Testis (tissue), 3 donors: ENCODE results near the gene OSBPL9. TPM values are rescaled to one million over a fixed set of nuclear protein-coding genes. Genes with fewer than 3 reads are reported as not detected.
"Not testable (repeated sequence)": the region's sequence is repeated elsewhere in the genome, so short reads cannot be mapped to it uniquely, and the experiment has no call there.

Source experiments
- DNase-seq: peaks from one replicate; pipeline ENCODE4 v3.0.0-alpha.2; 2019
- H3K27ac ChIP-seq, 2 donors: fragments of 200-600 bp; sonication (generic); one replicate each; pipeline ENCODE4 v1.5.1; 2019
- H3K27me3 ChIP-seq: fragments of 200-600 bp; sonication (generic); one replicate; pipeline ENCODE4 v1.5.1; 2019
- H3K36me3 ChIP-seq: fragments of 200-600 bp; sonication (generic); one replicate; pipeline ENCODE4 v1.5.1; 2017; ENCODE audit warnings: low read depth; ENCODE audit errors: missing control alignments
- H3K4me1 ChIP-seq: fragments of 200-600 bp; sonication (generic); one replicate; pipeline ENCODE4 v1.5.1; 2019
- H3K4me3 ChIP-seq, 2 donors: fragments of 200-600 bp; sonication (generic); one replicate each; pipeline ENCODE4 v1.5.1; 2017 to 2019
- H3K9me3 ChIP-seq: fragments of 200-600 bp; sonication (generic); one replicate; pipeline ENCODE4 v1.5.1; 2017
- CTCF ChIP-seq, 3 experiments: fragments of 450-650 bp in 2 of 3; fragments of 200-600 bp in 1 of 3; sonication (generic) in 1 of 3; IDR thresholded peaks; one replicate each; pipeline ENCODE4 v1.5.1; 2016 to 2019; ENCODE audit warnings: antibody characterized with exemption in 3 of 3, mild to moderate bottlenecking in 2 of 3, moderate library complexity in 1 of 3
- POLR2A ChIP-seq: fragments of 450-650 bp; IDR thresholded peaks from one replicate; pipeline ENCODE4 v1.6.1; 2017; ENCODE audit warnings: antibody characterized with exemption, mild to moderate bottlenecking, moderate library complexity
- WGBS, 2 donors: methylation state at CpG; one replicate each; pipeline ENCODE4 v1.1.5; 2018; 5-methylcytosine and 5-hydroxymethylcytosine counted together
- intact Hi-C: fragments of 100-400 bp; cut with DNase I; formaldehyde crosslinking; loops from one replicate; pipeline ENCODE4 v1.15.1; 2023; ENCODE audit warnings: low total_unique reads
- polyA plus RNA-seq: library from polyadenylated mRNA; stranded (reverse); fragments of 350-450 nt; fragmentation: Illumina TruSeq; extraction: RNeasy Lipid Tissue Mini Kit (QIAGEN cat#74804); gene quantifications from one replicate; pipeline ENCODE4 v1.2.3, GENCODE V29; 2014; ENCODE audit warnings: low read depth, low replicate concordance; ENCODE audit not compliant: insufficient read depth
- total RNA-seq, 2 donors: library from RNA; depleted of rRNA; stranded (reverse); fragments of >200 nt; gene quantifications; one replicate each; pipeline ENCODE4 v1.2.3, GENCODE V29; 2016

Gene OSBPL9
- total and polyA plus RNA-seq, 3 donors from 2014 or later: 59.3 to 160 (median 117) TPM

- H3K9me3 ChIP-seq: no peaks in the 10 kb centered on the region
- no peak for TF ChIP-seq CTCF (IDR thresholded peaks at IDR 0.05)
- no peak for TF ChIP-seq POLR2A
- no peak overlapping the region for H3K27ac ChIP-seq
- no peak overlapping the region for H3K4me3 ChIP-seq
- intact Hi-C loops: no loop called here
- H3K4me1 ChIP-seq: no peaks in the 10 kb centered on the region
- H3K27me3 ChIP-seq: no peaks in the 10 kb centered on the region
- WGBS, 2 donors: 88 to 94% methylated on average over 2 of the region's 2 CpGs
- DNase-seq: no peak
- no peaks in the 10 kb centered on the region for H3K36me3 ChIP-seq
Observed at GRCh38 chr1:51794260-51794659, 177.4 kb downstream of the OSBPL9 start.

GRCh38 chr1:51794868-51795267 lies 178.0 kb downstream of the OSBPL9 start:
- Histone ChIP-seq H3K4me3 (no peak overlapping the region), H3K27me3 (no peaks in the 10 kb centered on the region), H3K9me3 (no peaks in the 10 kb centered on the region), H3K27ac (no peak overlapping the region), H3K4me1 (no peaks in the 10 kb centered on the region), H3K36me3 (no peaks in the 10 kb centered on the region)
- intact Hi-C loops: no loop called here
- no peak for TF ChIP-seq POLR2A
- no peak for DNase-seq

GRCh38 chr1:51799372-51799771 lies 182.5 kb downstream of the OSBPL9 start:
- TF ChIP-seq CTCF (IDR thresholded peaks at IDR 0.05) (no peak), POLR2A (no peak)
- Histone ChIP-seq H3K4me3 (no peak overlapping the region), H3K4me1 (no peaks in the 10 kb centered on the region), H3K9me3 (no peaks in the 10 kb centered on the region), H3K36me3 (no peaks in the 10 kb centered on the region), H3K27ac (no peak overlapping the region), H3K27me3 (no peaks in the 10 kb centered on the region)
- intact Hi-C loops: no loop called here
- DNase-seq: no peak
- 91 to 98% methylated on average over 2 of the region's 2 CpGs for WGBS, 2 donors

- H3K36me3 ChIP-seq: no peaks in the 10 kb centered on the region
- DNase-seq: no peak
- H3K4me1 ChIP-seq: no peaks in the 10 kb centered on the region
- no peaks in the 10 kb centered on the region for H3K9me3 ChIP-seq
- 93 to 94% methylated on average over 1 of the region's 1 CpG for WGBS, 2 donors
- H3K27ac ChIP-seq: no peak overlapping the region
- H3K4me3 ChIP-seq: no peak overlapping the region
- intact Hi-C loops: no loop called here
- no peaks in the 10 kb centered on the region for H3K27me3 ChIP-seq
- TF ChIP-seq POLR2A (no peak), CTCF (IDR thresholded peaks at IDR 0.05) (no peak)
Observed at GRCh38 chr1:51814513-51814912, 197.6 kb downstream of the OSBPL9 start.

- no peak overlapping the region for H3K4me3 ChIP-seq
- H3K36me3 ChIP-seq: no peaks in the 10 kb centered on the region
- intact Hi-C loops: no loop called here
- WGBS, 2 donors: 80 to 89% methylated on average over 3 of the region's 3 CpGs
- no peak overlapping the region for H3K27ac ChIP-seq
- no peaks in the 10 kb centered on the region for H3K9me3 ChIP-seq
- DNase-seq: no peak
- TF ChIP-seq POLR2A (no peak), CTCF (IDR thresholded peaks at IDR 0.05) (no peak)
- H3K4me1 ChIP-seq: no peaks in the 10 kb centered on the region
- H3K27me3 ChIP-seq: no peaks in the 10 kb centered on the region
Observed at GRCh38 chr1:51818487-51818886, 201.6 kb downstream of the OSBPL9 start.

GRCh38 chr1:51819021-51819420 lies 202.1 kb downstream of the OSBPL9 start:
- H3K36me3 ChIP-seq, H3K27ac ChIP-seq, DNase-seq, intact Hi-C loops, H3K9me3 ChIP-seq, H3K4me1 ChIP-seq, H3K27me3 ChIP-seq, H3K4me3 ChIP-seq: not testable (repeated sequence)
- 91 to 94% methylated on average over 9 of the region's 9 CpGs for WGBS, 2 donors
